Small intestine (tissue), 7 donors: ENCODE results near the gene CENPB. TPM values are rescaled to one million over a fixed set of nuclear protein-coding genes. Genes with fewer than 3 reads are reported as not detected.
A peak's percentile ranks its signal among the peaks of the same experiment; 100 is the strongest.

Source experiments
- DNase-seq, 2 donors: peaks; one replicate each; pipeline versions ENCODE4 v3.0.0 to v3.0.0-alpha.2; 2013
- FAIRE-seq: peaks from 2 replicates; lab custom pipeline; 2012; peaks lifted over from hg19 to GRCh38; lab: Jason Lieb, UNC
- H3K27ac ChIP-seq, 3 donors: one replicate each; pipeline ENCODE4 v1.5.1; 2013; ENCODE audit warnings: low read length in 2 of 3, mild to moderate bottlenecking in 2 of 3, control low read depth in 1 of 3, inconsistent platforms in 1 of 3, low read depth in 1 of 3, moderate library complexity in 1 of 3
- H3K27me3 ChIP-seq, 3 donors: one replicate each; pipeline ENCODE4 v1.6.1; 2013; ENCODE audit warnings: low read length in 3 of 3, inconsistent platforms in 1 of 3; ENCODE audit not compliant: control insufficient read depth in 3 of 3, insufficient read depth in 3 of 3
- H3K36me3 ChIP-seq, 3 donors: one replicate each; pipeline ENCODE4 v1.6.1; 2013; ENCODE audit warnings: low read length in 3 of 3, inconsistent platforms in 1 of 3, low read depth in 1 of 3, mild to moderate bottlenecking in 1 of 3, moderate library complexity in 1 of 3; ENCODE audit not compliant: control insufficient read depth in 3 of 3, insufficient read depth in 2 of 3
- H3K4me1 ChIP-seq, 3 donors: one replicate each; pipeline ENCODE4 v1.6.1; 2013; ENCODE audit warnings: low read length in 2 of 3, inconsistent platforms in 1 of 3, low read depth in 1 of 3, mild to moderate bottlenecking in 1 of 3, moderate library complexity in 1 of 3; ENCODE audit not compliant: control insufficient read depth in 3 of 3, insufficient read depth in 2 of 3
- H3K4me3 ChIP-seq, 3 donors: one replicate each; pipeline ENCODE4 v1.5.1; 2013; ENCODE audit warnings: low read length in 3 of 3, control low read depth in 1 of 3, inconsistent platforms in 1 of 3, low read depth in 1 of 3, mild to moderate bottlenecking in 1 of 3, moderate library complexity in 1 of 3
- H3K9me3 ChIP-seq, 2 donors: one replicate each; pipeline ENCODE4 v1.6.1; 2013; ENCODE audit warnings: low read depth in 1 of 2, low read length in 1 of 2; ENCODE audit not compliant: control insufficient read depth in 2 of 2, insufficient read depth in 1 of 2
- WGBS, 3 donors: extraction: QIAGEN DNeasy Blood & Tissue Kit; methylation state at CpG; one replicate each; pipeline ENCODE4 v1.1.7; 2013; 5-methylcytosine and 5-hydroxymethylcytosine counted together
- polyA plus RNA-seq, 4 donors: library from polyadenylated mRNA; stranded (reverse) in 3 of 4; unstranded in 1 of 4; fragments of 200-250 nt in 3 of 4; fragments of 120-200 nt in 1 of 4; gene quantifications; one replicate each; pipeline versions ENCODE4 v1.2.1 to v1.2.3, GENCODE V29; 2013
- donor health status: healthy with polysubstance abuse.
- donor health status: control.
- donor health status: control.
- donor health status: Bipolar disorder and iron deficiency.
- donor health status: healthy.

Gene CENPB
- polyA plus RNA-seq, 4 donors: 54.7 to 73.2 (median 60.5) TPM

DNA sequence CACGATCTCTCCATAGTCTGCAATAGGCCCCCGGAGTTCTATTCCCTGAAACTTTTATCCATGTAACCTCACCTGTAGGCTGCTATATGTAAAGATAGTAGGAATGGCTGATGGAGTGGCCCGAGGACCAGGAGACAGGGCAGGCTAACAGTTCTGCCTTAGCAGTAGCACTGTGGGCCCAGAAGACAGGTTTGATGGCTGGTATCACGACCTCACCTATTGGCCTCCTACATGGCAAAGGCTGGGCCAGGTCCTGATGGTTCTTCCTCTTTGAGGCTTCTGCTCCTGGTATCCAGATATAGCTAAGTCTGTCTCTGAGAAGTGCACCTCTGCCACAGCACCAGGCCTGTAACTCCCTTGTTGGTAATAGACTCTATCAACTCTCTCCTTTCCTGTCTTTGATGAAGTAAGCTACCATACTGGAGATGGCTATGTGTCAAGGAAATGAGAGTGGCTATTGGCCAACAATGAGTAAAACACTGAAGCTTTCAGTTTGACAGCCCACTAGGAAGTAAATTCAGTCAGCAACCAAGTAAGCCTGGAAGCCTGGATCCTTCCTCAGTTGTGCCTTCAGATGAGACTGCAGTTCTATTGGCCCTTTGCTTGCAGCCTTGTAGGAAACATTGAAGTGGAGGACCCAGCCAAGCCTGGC lies 11.0 kb downstream of the CENPB start:
- H3K27me3 ChIP-seq: peaks cover 0 to 32% (median 0%) of the 10 kb centered on the region in 3 donors
- no peak for FAIRE-seq
- DNase-seq: no peak
- H3K9me3 ChIP-seq: peaks cover 0 to 12% of the 10 kb centered on the region in 2 donors
- H3K36me3 ChIP-seq: no peaks in the 10 kb centered on the region
- 90 to 91% (median 91%) methylated on average over 4 of the region's 4 CpGs for WGBS, 3 donors
- H3K27ac ChIP-seq: no peak overlapping the region
- H3K4me1 ChIP-seq: peaks cover 0 to 21% (median 5%) of the 10 kb centered on the region in 3 donors
- H3K4me3 ChIP-seq: no peak overlapping the region

DNA sequence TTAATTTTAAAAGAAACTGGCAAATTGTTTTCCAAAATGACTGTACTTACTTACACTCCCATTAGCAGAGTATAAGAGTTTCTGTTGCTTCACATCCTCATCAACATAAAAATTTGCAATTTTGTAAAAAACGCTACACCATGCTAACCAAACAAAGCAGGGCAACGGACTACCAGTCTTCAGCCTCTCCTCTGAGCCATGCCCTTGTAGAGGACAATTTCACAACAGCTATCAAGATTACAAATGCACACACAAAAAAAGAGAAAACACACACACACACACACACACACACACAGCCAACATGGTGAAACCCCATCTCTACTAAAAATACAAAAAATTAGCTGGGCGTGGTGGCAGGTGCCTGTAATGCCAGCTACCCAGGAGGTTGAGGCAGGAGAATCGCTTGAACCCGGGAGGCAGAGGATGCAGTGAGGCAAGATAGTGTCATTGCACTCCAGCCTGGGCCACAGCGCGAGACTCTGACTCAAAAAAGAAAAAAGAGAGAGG lies 14.9 kb downstream of the CENPB start:
- DNase-seq: no peak
- H3K4me3 ChIP-seq: no peak overlapping the region
- no peak for FAIRE-seq

DNA sequence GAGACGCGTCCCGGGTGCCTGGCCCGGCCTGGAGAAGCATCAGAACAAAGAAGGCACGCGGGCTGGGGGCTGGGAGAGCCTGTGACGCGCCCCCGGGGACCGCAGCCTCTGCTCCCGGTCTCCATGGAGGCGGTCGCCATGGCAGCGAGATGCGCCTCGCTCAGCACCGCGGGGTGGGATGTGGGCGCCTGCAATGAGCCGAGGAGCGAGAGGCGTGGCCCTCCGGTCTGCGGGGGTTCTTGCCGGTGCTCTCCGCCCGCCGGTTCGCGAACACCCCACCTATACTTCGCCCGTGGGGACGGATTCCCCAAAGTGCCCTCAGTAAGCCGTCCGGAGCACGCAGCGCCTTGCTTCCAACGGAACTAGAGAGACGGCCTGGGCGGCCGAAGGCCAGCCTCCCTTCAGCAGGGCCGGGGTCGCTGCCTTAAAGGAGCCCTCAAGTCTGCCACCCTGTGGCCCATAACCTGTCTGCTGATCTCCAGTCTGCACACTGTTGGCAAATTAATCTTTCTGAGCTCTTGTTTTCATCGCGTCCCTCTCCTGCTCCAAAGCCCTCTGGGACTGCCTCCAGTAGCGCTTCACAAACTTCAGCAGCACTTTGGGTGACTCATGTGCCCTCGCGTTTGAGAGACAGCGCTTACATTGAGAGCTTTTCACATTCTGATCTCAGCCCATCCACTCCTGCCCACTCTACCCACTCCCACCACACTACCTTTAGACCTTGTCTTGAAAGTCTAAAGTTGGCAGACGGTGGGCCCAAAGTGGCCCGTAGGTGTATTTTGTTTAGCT lies 18.0 kb downstream of the CENPB start:
- peak; percentile 59 to 84 for DNase-seq
- 1% methylated on average over 49 to 51 of the region's 51 CpGs for WGBS, 3 donors
- no peak for FAIRE-seq
- H3K27ac ChIP-seq: peak overlapping the region; percentile 60 to 94 (median 92)
- no peaks in the 10 kb centered on the region for H3K9me3 ChIP-seq
- H3K27me3 ChIP-seq: no peaks in the 10 kb centered on the region
- peak overlapping the region; percentile 53 to 60 (median 59) for H3K4me3 ChIP-seq
- H3K36me3 ChIP-seq: peaks cover 0 to 11% (median 0%) of the 10 kb centered on the region in 3 donors
- peaks cover 0 to 30% (median 1%) of the 10 kb centered on the region in 3 donors for H3K4me1 ChIP-seq

More for the DNA sequence above, 14.9 kb downstream of the CENPB start:
- no peaks in the 10 kb centered on the region for H3K27me3 ChIP-seq
- no peak overlapping the region for H3K27ac ChIP-seq
- no peaks in the 10 kb centered on the region for H3K36me3 ChIP-seq
- H3K9me3 ChIP-seq: peaks cover 0 to 6% of the 10 kb centered on the region in 2 donors
- peaks cover 0 to 11% (median 1%) of the 10 kb centered on the region in 3 donors for H3K4me1 ChIP-seq
- 75 to 84% (median 84%) methylated on average over 7 of the region's 7 CpGs for WGBS, 3 donors

DNA sequence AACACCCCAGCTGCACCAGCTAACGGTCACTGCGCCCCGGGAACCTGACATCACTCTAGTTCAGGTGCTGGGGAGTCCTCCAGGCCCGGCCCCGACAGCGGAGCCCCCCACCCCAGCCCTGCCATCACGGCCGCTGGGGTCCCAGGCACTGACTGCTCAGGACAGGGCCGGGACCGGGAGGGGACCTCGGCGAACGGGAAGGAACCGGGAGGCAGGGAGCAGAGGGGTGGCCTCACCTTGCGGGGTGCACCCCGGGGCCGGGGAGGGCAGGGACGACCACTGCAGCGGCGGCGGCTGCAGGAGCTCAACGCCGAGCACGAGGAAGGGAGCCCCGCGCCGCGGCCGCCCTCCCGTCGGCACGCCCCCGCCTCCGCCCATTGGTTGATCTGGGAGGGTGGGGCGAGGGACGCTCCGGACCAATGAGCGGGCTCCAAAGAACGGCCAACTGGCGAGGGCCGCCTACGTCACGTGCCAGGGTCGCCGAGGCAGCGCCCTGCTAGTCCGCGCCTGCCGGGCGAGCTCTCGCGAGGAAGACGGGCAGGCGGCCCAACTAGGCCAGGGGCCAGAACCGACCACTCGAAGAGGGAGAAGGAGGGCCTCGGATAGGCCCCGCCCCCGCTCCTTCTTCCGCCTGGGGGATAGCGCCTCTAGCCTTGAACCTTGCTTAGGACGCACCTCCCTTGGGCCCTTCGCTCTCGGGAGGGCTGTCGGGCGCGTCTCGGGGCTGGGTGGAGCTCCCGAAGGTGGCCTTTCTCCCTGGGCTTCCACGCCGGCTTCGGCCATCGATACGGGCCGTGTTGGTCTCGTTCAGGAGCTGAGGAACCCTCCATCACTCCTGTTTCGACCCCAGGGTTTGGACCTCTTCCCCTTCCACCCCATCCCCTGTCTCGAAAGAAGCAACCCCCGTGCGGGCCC lies 18.9 kb downstream of the CENPB start, which contains the start of gene ADISSP:
Gene ADISSP (minus strand): TSS at position 327 of the 915 bp plus-strand sequence. CDS start 7,653 bp downstream, outside the sequence.
- FAIRE-seq (no peak), DNase-seq (peak; percentile 98 to 99)
- WGBS, 3 donors: 0 to 1% (median 0%) methylated on average over 55 to 80 of the region's 80 CpGs
- Histone ChIP-seq H3K27me3 (no peaks in the 10 kb centered on the region), H3K27ac (peak within 1 kb of the TSS; percentile 60 to 94 (median 92)), H3K36me3 (peaks cover 0 to 11% (median 0%) of the 10 kb centered on the region in 3 donors), H3K4me1 (peaks cover 0 to 31% (median 1%) of the 10 kb centered on the region in 3 donors), H3K4me3 (peak within 1 kb of the TSS; percentile 54 to 60 (median 59)), H3K9me3 (no peaks in the 10 kb centered on the region)

DNA sequence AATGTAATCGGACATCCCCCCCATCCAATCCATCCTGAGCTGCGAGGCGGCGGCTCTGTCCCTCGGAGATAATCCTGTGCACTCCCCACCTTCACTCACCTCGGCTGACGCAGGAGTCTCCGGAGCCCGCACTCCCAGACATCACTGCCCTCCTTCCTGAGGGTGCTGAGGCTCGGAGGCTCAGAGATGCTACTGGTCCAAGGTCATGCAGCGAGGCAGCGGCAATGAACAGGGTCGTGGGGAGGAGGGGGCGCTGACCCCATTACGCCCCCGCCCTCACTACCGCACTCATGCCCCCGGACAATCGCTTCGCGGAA lies 19.5 kb downstream of the CENPB start:
- no peak overlapping the region for H3K27ac ChIP-seq
- H3K9me3 ChIP-seq: no peaks in the 10 kb centered on the region
- DNase-seq: peak; percentile 20 to 48
- 0 to 2% (median 1%) methylated on average over 21 of the region's 21 CpGs for WGBS, 3 donors
- peaks cover 0 to 31% (median 1%) of the 10 kb centered on the region in 3 donors for H3K4me1 ChIP-seq
- FAIRE-seq: no peak
- no peaks in the 10 kb centered on the region for H3K27me3 ChIP-seq
- H3K4me3 ChIP-seq: peak overlapping the region; percentile 6 to 54 (median 41)
- peaks cover 0 to 13% (median 0%) of the 10 kb centered on the region in 3 donors for H3K36me3 ChIP-seq

DNA sequence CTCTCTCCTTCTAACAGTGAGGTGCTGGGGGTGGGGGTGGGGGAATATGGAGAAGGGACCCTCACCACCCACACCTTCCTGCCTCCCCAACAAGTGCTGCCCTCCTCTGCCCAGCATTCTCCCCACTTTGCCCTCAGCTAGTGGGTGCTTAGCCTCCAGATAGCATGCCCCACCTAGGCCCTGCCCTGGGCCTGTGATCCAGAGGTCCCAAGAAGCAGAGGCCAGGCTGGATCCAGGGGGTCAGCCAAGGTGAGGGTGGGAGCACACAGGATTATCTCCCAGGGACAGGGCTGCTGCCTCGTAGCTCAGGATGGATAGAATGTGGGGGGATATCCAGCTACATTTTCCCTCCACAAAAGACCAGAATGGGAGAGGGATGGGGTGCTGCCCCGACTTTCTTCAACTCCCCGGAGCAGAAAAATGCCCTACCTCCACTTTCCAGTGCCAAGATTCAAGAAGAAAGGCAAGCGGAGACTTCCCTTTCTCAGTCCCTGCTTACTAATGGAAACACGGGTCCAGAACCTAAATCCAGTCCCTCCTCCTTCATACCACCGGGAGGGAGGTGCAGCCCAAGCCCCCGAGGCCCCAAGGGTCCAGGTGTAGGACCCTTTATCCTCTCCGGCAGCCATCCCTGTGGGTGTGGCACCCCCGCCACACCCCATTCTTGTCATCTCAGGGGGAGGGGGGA lies 20.0 kb downstream of the CENPB start:
- H3K4me1 ChIP-seq: peaks cover 0 to 31% (median 1%) of the 10 kb centered on the region in 3 donors
- H3K36me3 ChIP-seq: peaks cover 0 to 15% (median 0%) of the 10 kb centered on the region in 3 donors
- H3K27ac ChIP-seq: no peak overlapping the region
- H3K9me3 ChIP-seq: no peaks in the 10 kb centered on the region
- H3K4me3 ChIP-seq: peak overlapping the region in 2 of 3 donors; percentile 41 to 54
- 16 to 29% (median 23%) methylated on average over 9 of the region's 9 CpGs for WGBS, 3 donors
- FAIRE-seq (no peak), DNase-seq (no peak)
- H3K27me3 ChIP-seq: no peaks in the 10 kb centered on the region

DNA sequence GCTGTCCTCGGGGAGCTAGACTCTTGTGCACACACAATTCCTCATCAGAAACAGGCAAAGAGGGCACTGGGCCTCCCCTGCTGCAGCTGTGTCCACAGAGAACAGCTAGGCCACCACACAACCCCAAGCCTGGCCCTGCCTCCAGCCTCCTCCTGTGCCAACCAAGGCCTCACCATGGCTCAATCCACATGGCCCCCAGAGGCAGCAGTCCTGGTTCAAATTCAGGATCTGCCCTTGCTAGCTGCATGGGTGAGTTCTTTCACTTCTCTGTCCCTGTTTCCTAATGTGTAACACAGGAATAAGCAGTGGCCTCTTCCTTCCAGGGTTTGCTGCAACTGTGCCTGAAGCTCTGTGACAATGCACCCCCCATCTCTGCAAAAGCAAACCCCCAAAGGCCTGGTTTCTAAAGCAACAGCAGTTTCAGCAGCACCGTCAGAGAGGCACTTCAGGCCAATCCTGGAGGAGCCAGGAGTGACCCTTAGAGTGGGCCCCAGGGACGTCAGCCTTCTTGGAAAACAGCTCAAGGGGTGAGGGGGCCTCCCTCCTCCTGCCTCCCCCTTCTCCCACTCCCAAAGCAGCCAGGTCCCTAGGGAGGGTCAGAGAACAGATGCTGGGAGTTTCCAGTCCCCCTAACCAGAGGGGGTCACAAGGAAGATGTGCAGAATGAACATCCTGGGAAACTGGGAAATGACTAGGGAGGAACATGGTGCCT lies 21.2 kb downstream of the CENPB start:
- H3K36me3 ChIP-seq: peaks cover 0 to 19% (median 0%) of the 10 kb centered on the region in 3 donors
- DNase-seq (no peak), FAIRE-seq (no peak)
- no peaks in the 10 kb centered on the region for H3K27me3 ChIP-seq
- no peak overlapping the region for H3K27ac ChIP-seq
- WGBS, 3 donors: 68 to 74% (median 73%) methylated on average over 3 of the region's 3 CpGs
- no peaks in the 10 kb centered on the region for H3K9me3 ChIP-seq
- H3K4me1 ChIP-seq: peaks cover 0 to 31% (median 1%) of the 10 kb centered on the region in 3 donors
- H3K4me3 ChIP-seq: no peak overlapping the region
